NCI-H460 (cell line): ENCODE data around the gene GTF2E1. TPM values are rescaled to one million over a fixed set of nuclear protein-coding genes. Genes with fewer than 3 reads are reported as not detected.

ENCODE experiments used
- DNase-seq: peaks from one replicate; pipeline ENCODE4 v3.0.0-alpha.2; 2016; ENCODE audit warnings: low read depth; ENCODE audit errors: extremely low read depth
- small RNA-seq, 2 experiments: library from RNA; depleted of rRNA; stranded (forward); fragments of <200 nt; gene quantifications; one replicate each; pipeline ENCODE3, GENCODE V24; 2014
- total RNA-seq: library from RNA; depleted of rRNA; stranded (reverse); fragments of >200 nt; shearing (Covaris generic); gene quantifications from 2 replicates; pipeline ENCODE4 v1.2.3, GENCODE V29; 2014; rRNA removed

Gene GTF2E1
- total RNA-seq, 1 experiment from 2014 or later = 19.1 TPM

DNA sequence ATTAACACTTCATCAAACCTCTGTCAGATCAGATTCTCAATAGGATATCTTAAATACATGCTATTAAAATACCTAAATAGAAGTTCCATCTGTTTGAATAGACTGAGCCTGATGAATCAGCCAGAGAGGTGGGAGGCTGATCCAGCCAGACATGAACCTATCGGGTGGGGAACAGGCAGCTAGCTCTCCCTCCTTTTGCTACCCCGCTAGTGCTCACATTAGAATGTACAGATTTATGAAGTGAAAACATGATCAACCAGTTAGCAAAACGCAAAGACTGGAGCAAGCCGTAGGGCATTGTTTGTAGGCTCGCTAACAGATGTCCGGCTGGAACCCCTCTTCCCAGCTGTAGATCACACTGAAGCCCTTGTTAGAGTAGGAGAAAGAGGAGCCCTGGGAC lies 54.4 kb downstream of the GTF2E1 start:
- DNase-seq = no peak

DNA sequence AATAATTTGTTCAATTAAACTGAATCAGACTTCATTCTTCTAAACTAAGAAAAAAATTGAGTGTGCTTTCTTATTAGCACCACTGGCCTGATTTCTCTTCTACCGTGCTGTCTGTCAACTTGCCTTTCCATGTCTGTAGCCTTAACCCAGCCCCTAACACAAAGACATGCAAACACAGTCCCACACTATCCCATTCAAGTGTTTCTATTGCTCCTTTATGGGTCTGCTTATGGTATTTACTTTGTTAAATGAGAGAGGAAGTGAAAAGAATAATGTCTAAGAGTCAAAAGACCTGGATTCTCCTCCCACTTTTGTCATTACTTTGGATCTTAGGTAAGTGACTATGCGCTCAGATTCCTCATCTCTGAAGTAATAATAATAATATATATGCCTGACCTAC lies 55.3 kb downstream of the GTF2E1 start:
- DNase-seq = no peak

DNA sequence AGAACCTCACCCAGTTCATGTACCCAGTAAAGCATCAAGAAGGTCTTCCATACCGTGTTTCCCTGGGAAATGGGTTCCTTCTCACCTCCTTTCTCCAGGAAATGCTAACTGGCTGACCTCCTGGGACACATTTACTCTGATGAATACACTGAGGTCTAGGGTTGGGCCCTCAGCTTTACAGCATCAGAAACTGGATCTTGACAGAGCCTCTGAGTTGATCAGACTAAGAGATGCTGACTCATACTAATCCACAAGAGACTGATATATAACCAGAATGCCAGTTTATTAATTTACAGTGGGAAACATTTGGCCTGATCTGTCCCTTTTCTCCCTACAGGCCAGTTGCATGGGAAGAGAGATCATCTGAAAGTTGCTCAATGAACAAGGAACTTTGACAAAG lies 55.8 kb downstream of the GTF2E1 start:
- DNase-seq = no peak

DNA sequence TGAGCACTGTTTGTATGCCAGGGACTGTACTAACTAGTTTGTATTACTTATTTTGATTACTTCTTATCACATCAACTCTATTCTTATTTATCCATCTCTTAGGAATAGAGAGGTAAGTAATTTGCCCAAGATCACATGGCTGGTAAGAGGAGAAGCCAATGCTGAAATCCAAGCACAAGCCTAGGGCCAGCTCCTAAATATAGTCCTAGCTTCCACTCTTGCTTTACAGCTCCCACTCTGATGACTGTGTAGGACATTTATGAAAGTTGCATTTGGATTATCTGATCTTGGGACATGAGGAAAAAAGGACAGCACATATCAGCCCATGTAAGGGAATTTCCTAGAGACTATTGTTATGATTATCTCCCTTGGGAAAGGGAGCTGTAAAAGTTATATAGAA lies 58.1 kb downstream of the GTF2E1 start:
- no peak for DNase-seq

DNA sequence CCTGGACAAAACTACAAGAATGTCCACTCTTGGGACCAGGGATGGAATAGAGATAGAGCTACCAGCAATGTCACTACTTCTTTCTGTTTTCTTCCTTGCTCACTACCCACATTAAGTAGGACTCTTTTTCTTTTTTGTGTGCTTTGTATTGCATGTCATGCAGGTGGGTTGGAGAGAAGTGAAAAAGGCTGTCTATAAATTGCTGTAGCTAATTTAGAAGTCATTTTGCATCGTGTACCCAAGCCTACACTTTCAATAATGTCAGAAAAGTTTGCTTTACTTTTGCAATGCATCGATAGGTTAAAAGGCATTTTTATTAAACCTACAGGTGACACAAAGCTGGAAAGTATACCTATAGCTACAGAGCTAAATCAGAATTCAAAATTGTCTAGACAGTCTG lies 58.9 kb downstream of the GTF2E1 start:
- DNase-seq = no peak

DNA sequence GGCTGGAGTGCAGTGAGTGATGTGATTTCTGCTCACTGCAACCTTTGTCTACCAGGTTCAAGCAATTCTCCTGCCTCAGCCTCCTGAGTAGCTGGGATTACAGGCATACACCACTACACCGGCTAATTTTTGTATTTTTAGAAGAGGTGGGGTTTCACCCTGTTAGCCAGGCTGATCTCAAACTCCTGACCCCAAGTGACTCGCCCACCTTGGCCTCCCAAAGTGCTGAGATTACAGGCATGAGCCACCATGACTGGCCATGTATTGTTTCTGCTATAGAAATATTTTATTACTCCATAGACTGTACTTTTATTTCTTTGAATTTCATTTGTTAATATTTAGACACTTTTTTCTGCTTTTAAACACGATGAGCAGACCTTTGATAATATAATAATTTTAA lies 60.4 kb downstream of the GTF2E1 start:
- DNase-seq = no peak

DNA sequence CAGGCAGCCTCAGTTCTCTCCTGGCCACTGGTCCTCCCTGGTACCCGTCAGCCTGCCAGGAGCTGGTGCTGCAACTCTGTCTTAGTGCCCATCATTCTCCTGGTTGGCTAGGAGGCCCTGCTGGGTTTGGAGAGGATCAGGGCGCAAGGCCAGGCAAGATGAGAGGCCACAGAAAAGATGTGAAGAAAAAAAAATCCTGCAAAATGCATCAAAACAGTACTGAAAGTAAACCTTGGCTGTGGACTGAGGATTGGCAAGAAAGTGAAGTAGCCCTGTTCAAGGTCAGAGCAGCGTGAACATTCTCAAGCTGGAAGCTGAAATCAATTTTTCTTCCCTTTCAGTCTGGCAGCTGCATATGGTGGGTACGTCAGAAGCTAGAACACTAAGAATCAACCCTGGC lies 74.2 kb downstream of the GTF2E1 start:
- DNase-seq = no peak

DNA sequence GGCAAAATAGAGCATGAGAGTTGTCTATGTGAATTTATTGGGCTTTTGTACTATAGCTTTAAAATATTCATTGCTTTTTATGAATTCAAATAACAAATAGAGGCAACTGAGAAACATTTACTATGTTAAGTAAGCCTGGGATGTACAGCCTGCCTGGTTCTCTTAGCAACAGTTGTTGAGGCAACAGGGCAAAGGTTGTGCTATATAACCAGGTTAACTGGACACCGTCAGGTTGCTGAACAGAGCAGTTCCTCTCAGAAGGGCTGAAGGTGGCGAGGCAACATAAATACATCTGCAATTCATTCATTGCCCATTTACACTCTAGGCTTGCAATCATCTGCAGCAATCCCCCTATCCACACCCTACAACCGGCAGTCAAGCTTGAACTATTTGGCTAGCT lies 78.2 kb downstream of the GTF2E1 start:
- DNase-seq = no peak

DNA sequence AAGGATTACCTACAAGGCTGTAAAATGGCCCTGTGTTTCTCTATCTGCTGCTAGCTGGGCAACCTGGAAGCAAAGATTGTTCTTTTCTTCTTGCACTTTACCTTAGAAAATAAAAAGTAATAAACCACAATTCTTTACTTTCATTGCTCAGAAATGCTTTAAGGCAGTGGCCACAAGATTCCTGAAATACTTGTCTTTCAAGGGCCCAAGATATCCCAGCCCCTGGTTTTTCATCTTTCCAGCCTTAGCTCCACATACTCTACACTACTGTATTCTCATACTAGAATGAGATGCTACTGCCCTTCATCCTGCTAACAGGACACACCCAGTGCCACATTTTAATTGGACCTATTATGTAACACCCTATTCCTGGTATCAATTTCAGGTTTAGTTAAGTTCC lies 78.9 kb downstream of the GTF2E1 start:
- DNase-seq = no peak

DNA sequence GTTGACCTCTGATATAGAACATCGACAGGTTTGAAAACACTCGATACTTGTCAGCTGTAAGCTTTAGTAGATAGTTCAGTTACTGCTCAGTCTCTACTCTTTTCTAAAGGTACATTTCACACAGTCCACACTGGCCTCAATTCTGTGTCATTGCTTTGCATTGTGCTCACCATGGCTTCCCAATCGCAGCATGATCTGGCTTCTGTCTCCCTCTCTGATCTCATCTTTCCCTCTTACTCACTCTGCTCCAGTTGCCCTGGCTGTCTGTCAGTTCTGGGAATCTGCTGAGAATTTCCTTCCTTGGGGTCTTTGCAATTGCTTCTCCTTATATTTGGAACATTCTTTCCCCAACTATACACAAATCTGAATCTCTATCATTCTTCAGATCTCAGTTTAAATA lies 80.6 kb downstream of the GTF2E1 start:
- no peak for DNase-seq

DNA sequence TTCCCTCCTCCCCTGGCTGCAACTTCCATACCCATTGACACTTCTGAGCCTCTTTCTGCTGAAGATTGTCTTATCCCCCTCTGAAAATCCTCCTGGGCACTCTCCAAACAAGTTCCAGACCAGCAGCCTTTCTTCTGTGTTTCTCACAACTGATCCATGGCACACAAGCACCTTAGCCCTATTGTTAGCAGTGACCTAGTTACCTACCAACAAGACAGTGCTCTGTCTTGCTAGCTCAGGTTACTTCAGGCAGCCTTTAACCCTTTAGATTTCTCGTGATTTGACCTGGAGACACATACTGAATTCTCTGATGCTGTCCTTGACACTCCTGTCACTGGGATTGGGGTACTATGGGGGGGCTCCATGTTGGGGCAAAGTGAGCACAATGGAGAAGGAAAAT lies 82.1 kb downstream of the GTF2E1 start:
- no peak for DNase-seq

DNA sequence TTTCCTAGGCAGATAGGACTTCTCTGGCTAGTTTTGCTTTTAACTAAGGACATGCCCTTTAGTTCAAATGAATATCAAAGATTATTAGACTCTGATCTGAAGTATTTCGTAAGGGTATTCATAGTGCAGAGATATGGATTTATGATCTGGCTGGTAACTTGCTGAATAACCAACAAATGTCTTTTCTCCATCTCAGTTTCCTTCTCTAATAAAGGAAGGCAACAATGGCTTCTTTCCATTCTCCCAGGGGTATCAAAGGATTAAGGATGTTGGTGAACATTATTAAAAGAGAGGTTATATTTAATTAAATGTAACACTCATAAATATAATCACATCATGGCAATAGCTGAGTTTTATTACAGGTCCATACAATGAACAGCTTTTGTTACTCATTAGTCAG lies 86.3 kb downstream of the GTF2E1 start:
- no peak for DNase-seq

DNA sequence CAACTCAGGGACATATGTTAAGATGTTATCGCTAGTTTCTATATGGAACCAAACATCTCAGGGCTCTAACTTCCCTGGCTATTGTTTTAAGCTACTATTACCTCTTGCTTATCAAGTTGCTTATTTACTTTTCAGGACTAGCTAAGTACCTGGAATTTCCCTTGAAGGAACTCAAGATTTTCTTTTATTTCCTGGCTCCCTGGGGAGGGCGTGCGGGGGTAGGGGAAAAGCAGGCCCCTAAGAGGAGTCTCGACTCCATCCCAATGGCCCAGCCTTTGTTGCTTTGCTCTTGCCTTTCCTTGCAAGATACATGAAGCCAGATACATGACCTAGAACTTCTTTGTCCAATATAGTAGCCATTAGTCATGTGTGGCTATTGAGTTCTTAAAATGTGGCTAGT lies 88.5 kb downstream of the GTF2E1 start:
- no peak for DNase-seq

Small RNA genes lying within 50 kb of the gene (small RNA-seq; reads per million reads assigned to genes)
- 0 reads per million in 2 experiments for gene MTCO1P29
- 0 reads per million in 2 experiments for gene MTCO2P29

Other genes with a start within 250 kb of the GTF2E1 start
- 185 and 192 TPM in 2 replicates for gene NDUFB4, start 146.4 kb upstream of the GTF2E1 start, total RNA-seq
- 1.3 and 2.2 TPM in 2 replicates for gene HGD, start 60.5 kb upstream of the GTF2E1 start, total RNA-seq
- gene RABL3, start 228 bp upstream of the GTF2E1 start, total RNA-seq = 15.1 and 21.2 TPM in 2 replicates
- 0.02 TPM in 1 of 2 replicates, not detected in the other for gene STXBP5L, start 165.5 kb downstream of the GTF2E1 start, total RNA-seq